ENCODE data around the gene UBTD1.

UBTD1 gene

GRCh38 chr10:97502916-97503315 lies 4.2 kb downstream of the UBTD1 start:
- no peak overlapping the region for H3K4me3 ChIP-seq (replicated peaks; ENCODE audit: low read depth, low read length)
- no peaks in the 10 kb centered on the region for H3K36me3 ChIP-seq (ENCODE audit: control insufficient read depth, insufficient read depth, low read length)
- no peak for TF ChIP-seq CTCF (IDR thresholded peaks at IDR 0.05; ENCODE audit: insufficient read depth, low read length, poor library complexity, severe bottlenecking)
- H3K27me3 ChIP-seq (replicated peaks; ENCODE audit: control insufficient read depth, insufficient read depth, low read length) = peaks cover 6% of the 10 kb centered on the region
- DNase-seq (ENCODE audit: extremely low read depth, insufficient read length) = no peak

- DNase-seq (ENCODE audit: extremely low read depth, insufficient read length) = no peak
Measured at GRCh38 chr10:97503406-97503805, 4.7 kb downstream of the UBTD1 start.

GRCh38 chr10:97505152-97505551 lies 6.4 kb downstream of the UBTD1 start:
- peaks cover 3% of the 10 kb centered on the region for H3K27me3 ChIP-seq (replicated peaks; ENCODE audit: control insufficient read depth, insufficient read depth, low read length)
- DNase-seq (ENCODE audit: extremely low read depth, insufficient read length) = no peak
- no peak for TF ChIP-seq CTCF (IDR thresholded peaks at IDR 0.05; ENCODE audit: insufficient read depth, low read length, poor library complexity, severe bottlenecking)
- no peak overlapping the region for H3K4me3 ChIP-seq (replicated peaks; ENCODE audit: low read depth, low read length)
- H3K36me3 ChIP-seq (ENCODE audit: control insufficient read depth, insufficient read depth, low read length) = no peaks in the 10 kb centered on the region

More at GRCh38 chr10:97503406-97503805, 4.7 kb downstream of the UBTD1 start:
- peaks cover 6% of the 10 kb centered on the region for H3K27me3 ChIP-seq (replicated peaks; ENCODE audit: control insufficient read depth, insufficient read depth, low read length)
- no peak overlapping the region for H3K4me3 ChIP-seq (replicated peaks; ENCODE audit: low read depth, low read length)
- no peaks in the 10 kb centered on the region for H3K36me3 ChIP-seq (ENCODE audit: control insufficient read depth, insufficient read depth, low read length)
- no peak for TF ChIP-seq CTCF (IDR thresholded peaks at IDR 0.05; ENCODE audit: insufficient read depth, low read length, poor library complexity, severe bottlenecking)

GRCh38 chr10:97506199-97506991 lies 7.7 kb downstream of the UBTD1 start:
- TF ChIP-seq CTCF (IDR thresholded peaks at IDR 0.05; ENCODE audit: insufficient read depth, low read length, poor library complexity, severe bottlenecking) = no peak

GRCh38 chr10:97508342-97508741 lies 9.6 kb downstream of the UBTD1 start:
- TF ChIP-seq CTCF (IDR thresholded peaks at IDR 0.05; ENCODE audit: insufficient read depth, low read length, poor library complexity, severe bottlenecking) = no peak
- no peaks in the 10 kb centered on the region for H3K36me3 ChIP-seq (ENCODE audit: control insufficient read depth, insufficient read depth, low read length)
- no peak overlapping the region for H3K4me3 ChIP-seq (replicated peaks; ENCODE audit: low read depth, low read length)
- DNase-seq (ENCODE audit: extremely low read depth, insufficient read length) = no peak
- H3K27me3 ChIP-seq (replicated peaks; ENCODE audit: control insufficient read depth, insufficient read depth, low read length) = no peaks in the 10 kb centered on the region; the same call in 1 of the 2 replicates

More at GRCh38 chr10:97506199-97506991, 7.7 kb downstream of the UBTD1 start:
- Histone ChIP-seq H3K4me3 (replicated peaks; ENCODE audit: low read depth, low read length) (no peak overlapping the region), H3K27me3 (replicated peaks; ENCODE audit: control insufficient read depth, insufficient read depth, low read length) (no peaks in the 10 kb centered on the region; the same call in none of the 2 replicates), H3K36me3 (ENCODE audit: control insufficient read depth, insufficient read depth, low read length) (no peaks in the 10 kb centered on the region)
- DNase-seq (ENCODE audit: extremely low read depth, insufficient read length) = no peak
